GM12878 (cell line): ENCODE data around the gene NYAP1. TPM values are rescaled to one million over a fixed set of nuclear protein-coding genes. Genes with fewer than 3 reads are reported as not detected.

Source experiments
- ATAC-seq: fragments of 200-7000 bp; cut with Tn5 transposase; 3 replicates; pipeline ENCODE4 v1.9.1; 2020; ENCODE audit warnings: mild to moderate bottlenecking, moderate library complexity
- BruUV-seq: library from RNA; stranded (reverse); fragments of 400-500 nt; replicated peaks from 2 replicates; lab custom pipeline; 2021; lab: Mats Ljungman, UMichigan
- CTCF ChIA-PET: fragments of 300-600 bp; sonication (Branson Sonifier 250); formaldehyde crosslinking; extraction: SDS; loops from one replicate; lab custom pipeline; 2021; ENCODE audit warnings: inconsistent platforms; lab: Yijun Ruan, JAX
- POLR2A ChIA-PET: fragments of 350-600 bp; formaldehyde crosslinking; extraction: SDS; loops from one replicate; lab custom pipeline; 2021; ENCODE audit warnings: inconsistent platforms; lab: Charles Lee
- RAD21 ChIA-PET: fragments of 300-600 bp; sonication (Branson Sonifier 250); formaldehyde crosslinking; loops from one replicate; lab custom pipeline; 2023; ENCODE audit warnings: antibody characterized with exemption; ENCODE audit not compliant: unreplicated experiment; lab: Charles Lee
- SMC1A ChIA-PET: fragments of 300-600 bp; sonication (Branson Sonifier 250); formaldehyde crosslinking; loops from one replicate; lab custom pipeline; 2023; ENCODE audit not compliant: unreplicated experiment, uncharacterized antibody; lab: Charles Lee
- DNase-seq: peaks from one replicate; pipeline ENCODE4 v3.0.0-alpha.2; 2011; ENCODE audit warnings: low read depth, low spot score
- FAIRE-seq: peaks from 3 replicates; lab custom pipeline; 2011; peaks lifted over from hg19 to GRCh38; lab: Jason Lieb, UNC
- H2AFZ ChIP-seq: 2 replicates; pipeline ENCODE4 v1.6.0; 2011; ENCODE audit warnings: low read depth, low read length, control low read depth; ENCODE audit not compliant: control insufficient read depth
- H3K27ac ChIP-seq: 2 replicates; pipeline ENCODE4 v1.5.1; 2011; ENCODE audit warnings: control low read depth; ENCODE audit not compliant: control insufficient read depth, insufficient read depth
- H3K27me3 ChIP-seq, 2 experiments: replicated peaks in 1 of 2; 2 replicates each; pipeline versions ENCODE4 v1.6.0 to v1.6.1; 2011; ENCODE audit warnings: low read length in 1 of 2; ENCODE audit not compliant: control insufficient read depth in 2 of 2, insufficient read depth in 2 of 2
- H3K36me3 ChIP-seq, 2 experiments: 2 replicates each; pipeline ENCODE4 v1.5.1; 2011; ENCODE audit warnings: low read length in 1 of 2; ENCODE audit not compliant: control insufficient read depth in 2 of 2, insufficient read depth in 2 of 2
- H3K4me1 ChIP-seq: 2 replicates; pipeline ENCODE4 v1.6.1; 2011; ENCODE audit warnings: mild to moderate bottlenecking, low read length, moderate library complexity, mixed read lengths; ENCODE audit not compliant: control insufficient read depth, insufficient read depth
- H3K4me2 ChIP-seq: 2 replicates; pipeline ENCODE4 v1.6.0; 2011; ENCODE audit warnings: control low read depth; ENCODE audit not compliant: control insufficient read depth, insufficient read depth
- H3K4me3 ChIP-seq: fragments of 200-600 bp; sonication (generic); 2 replicates; pipeline ENCODE4 v1.5.1; 2016
- H3K79me2 ChIP-seq: 2 replicates; pipeline ENCODE4 v1.6.0; 2011; ENCODE audit warnings: low read length; ENCODE audit not compliant: control insufficient read depth, insufficient read depth
- H3K9ac ChIP-seq: 2 replicates; pipeline ENCODE4 v1.8.0; 2011; ENCODE audit warnings: low read length, control low read depth, mixed read lengths; ENCODE audit not compliant: control insufficient read depth, insufficient read depth
- H3K9me3 ChIP-seq: replicated peaks from 3 replicates; pipeline ENCODE4 v1.5.1; 2011; ENCODE audit warnings: mild to moderate bottlenecking, low read length; ENCODE audit not compliant: control insufficient read depth, insufficient read depth
- H4K20me1 ChIP-seq: 2 replicates; pipeline ENCODE4 v1.6.0; 2011; ENCODE audit not compliant: control insufficient read depth, insufficient read depth
- ASH2L ChIP-seq: fragments of 300-600, 200-600 bp; sonication (generic); IDR thresholded peaks from 2 replicates; pipeline ENCODE4 v1.6.1; 2017; ENCODE audit warnings: low read depth, mild to moderate bottlenecking, borderline replicate concordance
- CEBPB ChIP-seq, 2 experiments: fragments of 150-350 bp in 1 of 2; IDR thresholded peaks; 2 replicates each; pipeline ENCODE4 v1.6.1; 2012 to 2014; ENCODE audit warnings: low read depth in 2 of 2, low read length in 2 of 2, borderline replicate concordance in 1 of 2, inconsistent platforms in 1 of 2
- CREM ChIP-seq: IDR thresholded peaks from 2 replicates; pipeline ENCODE4 v1.6.1; 2014; ENCODE audit warnings: antibody characterized with exemption, low read depth
- DPF2 ChIP-seq: fragments of 450-650 bp; IDR thresholded peaks from 2 replicates; pipeline ENCODE4 v1.6.1; 2017; ENCODE audit warnings: mild to moderate bottlenecking
- EED ChIP-seq: sonication (generic); IDR thresholded peaks from 2 replicates; pipeline ENCODE4 v1.6.1; 2016; ENCODE audit warnings: antibody characterized with exemption, low read depth
- EZH2 ChIP-seq: IDR thresholded peaks from 2 replicates; pipeline ENCODE4 v1.6.1; 2012; ENCODE audit warnings: low read depth, mild to moderate bottlenecking, control low read depth, inconsistent platforms, low read length, borderline replicate concordance; ENCODE audit not compliant: control insufficient read depth
- FOXK2 ChIP-seq: fragments of 450-650 bp; IDR thresholded peaks from 2 replicates; pipeline ENCODE4 v1.6.1; 2017; ENCODE audit warnings: mild to moderate bottlenecking, moderate library complexity
- HDGF ChIP-seq: fragments of 450-650 bp; IDR thresholded peaks from 2 replicates; pipeline ENCODE4 v1.6.1; 2016; ENCODE audit warnings: antibody characterized with exemption
- IKZF2 ChIP-seq, 2 experiments: fragments of 450-650 bp; IDR thresholded peaks; 2 replicates each; pipeline ENCODE4 v1.6.1; 2017; ENCODE audit warnings: mild to moderate bottlenecking in 2 of 2, moderate library complexity in 2 of 2
- KAT2A ChIP-seq: conservative IDR thresholded peaks from 2 replicates; pipeline ENCODE4 v1.6.1; 2011; ENCODE audit warnings: low read depth, low read length; ENCODE audit not compliant: control insufficient read depth
- KLF5 ChIP-seq: fragments of 450-650 bp; IDR thresholded peaks from 2 replicates; pipeline ENCODE4 v1.6.1; 2014; ENCODE audit warnings: mild to moderate bottlenecking; ENCODE audit not compliant: partially characterized antibody
- POLR2A ChIP-seq: IDR thresholded peaks from 2 replicates; pipeline ENCODE4 v1.6.1; 2011; ENCODE audit warnings: low read depth, mild to moderate bottlenecking, low read length
- POU2F2 ChIP-seq: IDR thresholded peaks from 3 replicates; pipeline ENCODE4 v1.6.1; 2011; ENCODE audit warnings: low read depth, mild to moderate bottlenecking, low read length, borderline replicate concordance
- PRDM15 ChIP-seq: fragments of 450-650 bp; formaldehyde crosslinking; IDR thresholded peaks from 2 replicates; pipeline ENCODE4 v1.4.0; 2020; ENCODE audit warnings: mild to moderate bottlenecking, moderate library complexity
- RBBP5 ChIP-seq: fragments of 200-600 bp; sonication (generic); conservative IDR thresholded peaks from 2 replicates; pipeline ENCODE4 v1.6.1; 2016
- SMAD1 ChIP-seq: fragments of 450-650 bp; IDR thresholded peaks from 2 replicates; pipeline ENCODE4 v1.6.1; 2018; ENCODE audit warnings: mild to moderate bottlenecking, low read depth; ENCODE audit not compliant: partially characterized antibody
- SMARCA5 ChIP-seq: fragments of 450-650 bp; IDR thresholded peaks from 2 replicates; pipeline ENCODE4 v1.6.1; 2017; ENCODE audit warnings: mild to moderate bottlenecking
- TCF7 ChIP-seq: IDR thresholded peaks from 2 replicates; pipeline ENCODE4 v1.6.1; 2014; ENCODE audit warnings: antibody characterized with exemption, borderline replicate concordance
- ZNF384 ChIP-seq: IDR thresholded peaks from 2 replicates; pipeline ENCODE4 v1.6.1; 2012; ENCODE audit warnings: low read depth, mild to moderate bottlenecking, low read length, improper control_type of control experiment, borderline replicate concordance
- WGBS: methylation state at CpG from one replicate; pipeline ENCODE4 v1.1.6; 2016; ENCODE audit warnings: low lambda C conversion rate; ENCODE audit not compliant: insufficient replicate concordance, insufficient coverage; ENCODE audit errors: missing lambda C conversion rate; 5-methylcytosine and 5-hydroxymethylcytosine counted together
- in situ Hi-C: fragments of 300-500 bp; cut with MboI; formaldehyde crosslinking; loops from 9 replicates; pipeline ENCODE4 v1.14.3; 2018; ENCODE audit warnings: mixed read lengths
- intact Hi-C: fragments of 100-400 bp; cut with micrococcal nuclease; formaldehyde crosslinking; loops from one replicate; pipeline ENCODE4 v1.14.2; 2022; ENCODE audit not compliant: unreplicated experiment
- polyA plus RNA-seq, 11 experiments: library from polyadenylated mRNA; depleted of rRNA in 4 of 11; unstranded in 6 of 11; stranded (reverse) in 5 of 11; fragments of >200 nt; fragmentation: Nextera tagmentation in 4 of 11; fragmentation: Illumina TruSeq in 1 of 11; extraction: Ambion mirVana in 4 of 11; extraction: Trizol in 1 of 11; gene quantifications; 1 replicate in 1 of 11; 2 replicates in 10 of 11; pipeline versions ENCODE4 v1.2.1 to v1.2.3, GENCODE V29; 2011 to 2016; ENCODE audit warnings: inconsistent platforms in 2 of 11, missing spikeins in 2 of 11, low read depth in 1 of 11
- total RNA-seq, 4 experiments: library from RNA; depleted of rRNA in 3 of 4; stranded (reverse); fragments of >200 nt in 3 of 4; fragmentation: Illumina TruSeq in 1 of 4; extraction: Trizol in 1 of 4; gene quantifications; 2 replicates each; pipeline versions ENCODE4 v1.2.1 to v1.2.3, GENCODE V29; 2013 to 2021
- TF ChIP-seq, protein P1 (sequence below): IDR thresholded peaks from 2 replicates; pipeline ENCODE4 v1.6.1; 2012; ENCODE audit warnings: low read depth, low read length, improper control_type of control experiment

NYAP1 gene
- total and polyA plus RNA-seq, 10 of the 15 experiments (the other 5 are each of a cell fraction or from before 2014, with no cell fraction given), result 0.04 to 0.28 (median 0.11) TPM; not detected in 6

- no peak overlapping the region for H3K4me3 ChIP-seq
- H3K79me2 ChIP-seq, result no peaks in the 10 kb centered on the region
- 49% methylated on average over 3 of the region's 3 CpGs for WGBS
- H3K4me2 ChIP-seq, result no peak overlapping the region
- RAD21 ChIA-PET, result interaction anchor here (0.9 to 1.7 kb wide), 9 partner anchors 11 to 134 kb away, joined by 3 to 9 read pairs (median 4); no protein-coding TSS in a partner anchor
- H3K27me3 ChIP-seq, result no peaks in the 10 kb centered on the region
- TF ChIP-seq KLF5 (no peak), CEBPB (IDR thresholded peaks at IDR 0.05; ENCODE audit: borderline replicate concordance in 1 of 2, low read depth in 2 of 2, low read length in 2 of 2) (no peak), FOXK2 (no peak), POU2F2 (no peak), DPF2 (no peak), ZNF384 (no peak), RBBP5 (no peak), HDGF (no peak), POLR2A (no peak), SMARCA5 (no peak), ASH2L (no peak), EED (no peak), PRDM15 (no peak), CREM (no peak), IKZF2 (IDR thresholded peaks at IDR 0.05) (no peak), SMAD1 (no peak), TCF7 (no peak), KAT2A (no peak), EZH2 (no peak)
- TF ChIP-seq, protein P1, sequence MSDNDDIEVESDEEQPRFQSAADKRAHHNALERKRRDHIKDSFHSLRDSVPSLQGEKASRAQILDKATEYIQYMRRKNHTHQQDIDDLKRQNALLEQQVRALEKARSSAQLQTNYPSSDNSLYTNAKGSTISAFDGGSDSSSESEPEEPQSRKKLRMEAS, result no peak
- SMC1A ChIA-PET, result interaction anchor here (0.6 to 1.6 kb wide), 12 partner anchors 10 to 321 kb away, joined by 3 to 7 read pairs (median 3); partner anchors contain the start of genes TSC22D4 and ZCWPW1
- FAIRE-seq (no peak), ATAC-seq (no peak), DNase-seq (no peak)
- no peak overlapping the region for H3K9ac ChIP-seq
- H3K36me3 ChIP-seq, result no peaks in the 10 kb centered on the region
- POLR2A ChIA-PET, result interaction anchor here (0.6 to 1.8 kb wide), 7 partner anchors 11 to 605 kb away, joined by 3 to 6 read pairs (median 6); no protein-coding TSS in a partner anchor
- H3K9me3 ChIP-seq, result no peaks in the 10 kb centered on the region
- H2AFZ ChIP-seq, result no peak overlapping the region
- peaks cover 1% of the 10 kb centered on the region; the same call in 1 of the 2 replicates for H3K4me1 ChIP-seq
- intact Hi-C loops, result no loop called here
- no peak overlapping the region for H3K27ac ChIP-seq
- H4K20me1 ChIP-seq, result no peaks in the 10 kb centered on the region
- in situ Hi-C loops, result loop anchor here (25.0 kb wide), 1 partner anchor 232 kb away; the partner anchor contains the start of gene GIGYF1
- CTCF ChIA-PET, result interaction anchor here (0.7 to 2.7 kb wide), 6 partner anchors 11 to 109 kb away, joined by 3 to 13 read pairs (median 4); no protein-coding TSS in a partner anchor
- BruUV-seq, result no TSS peak
Observed at GRCh38 chr7:100455206-100455605, 28.5 kb upstream of the NYAP1 start.
